Neural progenitor cell (in vitro differentiated cells): ENCODE measurements around the gene USP49. TPM values are rescaled to one million over a fixed set of nuclear protein-coding genes. Genes with fewer than 3 reads are reported as not detected.
A peak's percentile ranks its signal among the peaks of the same experiment; 100 is the strongest.

Experiments used
- DNase-seq: peaks from one replicate; pipeline ENCODE4 v3.0.0-alpha.2; 2016; ENCODE audit warnings: low spot score
- H2AFZ ChIP-seq: fragments of 200-600 bp; sonication (generic); replicated peaks from 2 replicates; pipeline ENCODE4 v1.6.1; 2016; ENCODE audit warnings: antibody characterized with exemption
- H3F3A ChIP-seq: fragments of 200-600 bp; sonication (generic); 2 replicates; pipeline ENCODE4 v1.6.1; 2016; ENCODE audit warnings: antibody characterized with exemption, low read depth
- H3K27ac ChIP-seq: fragments of 200-600 bp; sonication (generic); 2 replicates; pipeline ENCODE4 v1.5.1; 2016; ENCODE audit warnings: mild to moderate bottlenecking
- H3K27me3 ChIP-seq: fragments of 200-600 bp; sonication (generic); 2 replicates; pipeline ENCODE4 v1.6.1; 2016; ENCODE audit warnings: mild to moderate bottlenecking, moderate library complexity
- H3K36me3 ChIP-seq: fragments of 200-600 bp; sonication (generic); 2 replicates; pipeline ENCODE4 v1.5.1; 2016
- H3K4me1 ChIP-seq: fragments of 200-600 bp; sonication (generic); 2 replicates; pipeline ENCODE4 v1.6.1; 2016; ENCODE audit warnings: mixed run types
- H3K4me2 ChIP-seq: fragments of 200-600 bp; sonication (generic); 2 replicates; pipeline ENCODE4 v1.6.1; 2016
- H3K4me3 ChIP-seq: fragments of 200-600 bp; sonication (generic); 2 replicates; pipeline ENCODE4 v1.5.1; 2016
- H3K79me2 ChIP-seq: fragments of 200-600 bp; sonication (generic); 2 replicates; pipeline ENCODE4 v1.6.1; 2016; ENCODE audit warnings: low read depth
- H3K9ac ChIP-seq: fragments of 200-600 bp; sonication (generic); 2 replicates; pipeline ENCODE4 v1.6.1; 2016
- H3K9me3 ChIP-seq: fragments of 200-600 bp; sonication (generic); 2 replicates; pipeline ENCODE4 v1.5.1; 2016; ENCODE audit warnings: low read depth
- H4K20me1 ChIP-seq: fragments of 200-600 bp; sonication (generic); 2 replicates; pipeline ENCODE4 v1.6.1; 2016; ENCODE audit warnings: low read depth
- H3K27ac Mint-ChIP-seq: 3 replicates; pipeline ENCODE4 v1.8.0; 2021; ENCODE audit warnings: mixed read lengths
- H3K27me3 Mint-ChIP-seq: 2 replicates; pipeline ENCODE4 v1.8.0; 2022; ENCODE audit warnings: low read depth, mild to moderate bottlenecking, inconsistent platforms, moderate library complexity, mixed read lengths; ENCODE audit not compliant: insufficient read depth
- H3K36me3 Mint-ChIP-seq: 3 replicates; pipeline ENCODE4 v1.8.0; 2021; ENCODE audit warnings: mixed read lengths
- H3K4me1 Mint-ChIP-seq: 3 replicates; pipeline ENCODE4 v1.8.0; 2021; ENCODE audit warnings: mixed read lengths
- H3K4me3 Mint-ChIP-seq: 3 replicates; pipeline ENCODE4 v1.8.0; 2021; ENCODE audit warnings: mild to moderate bottlenecking, moderate library complexity, mixed read lengths
- H3K9me3 Mint-ChIP-seq: 3 replicates; pipeline ENCODE4 v1.8.0; 2020; ENCODE audit warnings: mixed read lengths
- CTCF ChIP-seq: fragments of 200-600 bp; sonication (generic); IDR thresholded peaks from 2 replicates; pipeline ENCODE4 v1.5.1; 2017; ENCODE audit warnings: antibody characterized with exemption, mild to moderate bottlenecking
- EZH2 ChIP-seq: fragments of 200-600 bp; sonication (generic); IDR thresholded peaks from 2 replicates; pipeline ENCODE4 v1.6.1; 2017; ENCODE audit warnings: antibody characterized with exemption, mild to moderate bottlenecking, moderate library complexity
- EZH2phosphoT487 ChIP-seq: fragments of 200-600 bp; sonication (generic); IDR thresholded peaks from 2 replicates; pipeline ENCODE4 v1.6.1; 2017; ENCODE audit warnings: antibody characterized with exemption
- total RNA-seq: library from RNA; depleted of rRNA; stranded (reverse); fragments of >200 nt; gene quantifications from 2 replicates; pipeline ENCODE4 v1.2.3, GENCODE V29; 2015; ENCODE audit warnings: low replicate concordance

USP49 gene
- total RNA-seq, 1 donor from 2014 or later: 25.0 TPM

- Mint-ChIP-seq H3K4me1 (peaks cover 5% of the 10 kb centered on the region), H3K36me3 (no peaks in the 10 kb centered on the region), H3K27me3 (peaks cover 15% of the 10 kb centered on the region), H3K27ac (no peak overlapping the region), H3K9me3 (no peaks in the 10 kb centered on the region), H3K4me3 (no peak overlapping the region)
- Histone ChIP-seq H3K9me3 (no peaks in the 10 kb centered on the region), H3F3A (no peaks in the 10 kb centered on the region), H3K27me3 (no peaks in the 10 kb centered on the region), H3K9ac (no peak overlapping the region), H3K4me3 (no peak overlapping the region), H3K79me2 (no peaks in the 10 kb centered on the region), H3K27ac (no peak overlapping the region), H3K36me3 (no peaks in the 10 kb centered on the region), H3K4me2 (no peak overlapping the region), H4K20me1 (no peaks in the 10 kb centered on the region), H3K4me1 (no peaks in the 10 kb centered on the region), H2AFZ (no peak overlapping the region)
- TF ChIP-seq CTCF: no peak
- DNase-seq: no peak
These were observed 131.7 kb downstream of the USP49 start for GRCh38 chr6:41763470-41763869.

GRCh38 chr6:41759905-41760579 lies 135.1 kb downstream of the USP49 start:
- no peak overlapping the region for H3K4me2 ChIP-seq
- peaks cover 14% of the 10 kb centered on the region for H3K27me3 Mint-ChIP-seq

GRCh38 chr6:41759106-41759904 lies 135.9 kb downstream of the USP49 start:
- Mint-ChIP-seq H3K27ac (peak overlapping the region; percentile 29), H3K27me3 (peaks cover 12% of the 10 kb centered on the region)

More at GRCh38 chr6:41759905-41760579, 135.1 kb downstream of the USP49 start:
- H3K27ac Mint-ChIP-seq: no peak overlapping the region
- no peaks in the 10 kb centered on the region for H3K36me3 ChIP-seq
- H3K4me3 Mint-ChIP-seq: peak overlapping the region; percentile 30
- H3K4me1 Mint-ChIP-seq: no peaks in the 10 kb centered on the region
- TF ChIP-seq EZH2 (no peak), EZH2phosphoT487 (no peak), CTCF (no peak)
- H2AFZ ChIP-seq: no peak overlapping the region
- no peaks in the 10 kb centered on the region for H3K9me3 ChIP-seq
- H3K27ac ChIP-seq: no peak overlapping the region
- no peaks in the 10 kb centered on the region for H3K9me3 Mint-ChIP-seq
- no peaks in the 10 kb centered on the region for H3K79me2 ChIP-seq
- no peak overlapping the region for H3K4me3 ChIP-seq
- no peaks in the 10 kb centered on the region for H3K36me3 Mint-ChIP-seq
- H4K20me1 ChIP-seq: no peaks in the 10 kb centered on the region
- no peak overlapping the region for H3K9ac ChIP-seq
- H3F3A ChIP-seq: no peaks in the 10 kb centered on the region
- no peaks in the 10 kb centered on the region for H3K27me3 ChIP-seq
- no peaks in the 10 kb centered on the region for H3K4me1 ChIP-seq
- no peak for DNase-seq

More at GRCh38 chr6:41759106-41759904, 135.9 kb downstream of the USP49 start:
- Histone ChIP-seq H3K36me3 (no peaks in the 10 kb centered on the region), H3K4me2 (no peak overlapping the region), H3K4me1 (no peaks in the 10 kb centered on the region), H3K9me3 (no peaks in the 10 kb centered on the region), H4K20me1 (no peaks in the 10 kb centered on the region), H2AFZ (no peak overlapping the region), H3K4me3 (no peak overlapping the region), H3K79me2 (no peaks in the 10 kb centered on the region), H3K9ac (no peak overlapping the region), H3K27ac (no peak overlapping the region), H3F3A (no peaks in the 10 kb centered on the region), H3K27me3 (no peaks in the 10 kb centered on the region)
- H3K4me3 Mint-ChIP-seq: no peak overlapping the region
- DNase-seq: no peak
- TF ChIP-seq CTCF (no peak), EZH2phosphoT487 (no peak), EZH2 (no peak)
- H3K4me1 Mint-ChIP-seq: no peaks in the 10 kb centered on the region
- no peaks in the 10 kb centered on the region for H3K9me3 Mint-ChIP-seq
- no peaks in the 10 kb centered on the region for H3K36me3 Mint-ChIP-seq
